Body of pancreas (tissue), 4 donors: ENCODE data around the gene CASP8AP2. TPM values are rescaled to one million over a fixed set of nuclear protein-coding genes. Genes with fewer than 3 reads are reported as not detected.
"Not testable (repeated sequence)": the region's sequence is repeated elsewhere in the genome, so short reads cannot be mapped to it uniquely, and the experiment has no call there.

Source experiments
- ATAC-seq: fragments of 150-250 bp; one replicate; pipeline ENCODE4 v1.9.1; 2016
- DNase-seq, 4 donors: peaks; one replicate each; pipeline ENCODE4 v3.0.0-alpha.2; 2019
- H3K27ac ChIP-seq, 4 donors: fragments of 200-600 bp; sonication (generic); 1 replicate in 3 of 4; 2 replicates in 1 of 4; pipeline versions ENCODE4 v1.5.1 to v1.6.1; 2016 to 2019; ENCODE audit warnings: mild to moderate bottlenecking in 1 of 4, mixed read lengths in 1 of 4, moderate library complexity in 1 of 4
- H3K27me3 ChIP-seq, 2 donors: fragments of 200-600 bp; sonication (generic); one replicate each; pipeline ENCODE4 v1.6.0; 2016; ENCODE audit warnings: mild to moderate bottlenecking in 1 of 2
- H3K36me3 ChIP-seq, 2 donors: fragments of 200-600 bp; sonication (generic); replicated peaks in 1 of 2; 2 replicates each; pipeline ENCODE4 v1.5.1; 2016; ENCODE audit warnings: low read depth in 2 of 2; ENCODE audit not compliant: insufficient read depth in 1 of 2
- H3K4me1 ChIP-seq: fragments of 200-600 bp; sonication (generic); one replicate; pipeline ENCODE4 v1.6.0; 2016
- H3K4me3 ChIP-seq, 2 donors: fragments of 200-600 bp; sonication (generic); 1 replicate in 1 of 2; 2 replicates in 1 of 2; pipeline ENCODE4 v1.5.1; 2016 to 2019
- H3K9me3 ChIP-seq, 3 donors: fragments of 200-600 bp; sonication (generic); 1 replicate in 2 of 3; 2 replicates in 1 of 3; pipeline ENCODE4 v1.5.1; 2016
- CTCF ChIP-seq, 7 experiments: fragments of 450-650 bp in 4 of 7; fragments of 200-600 bp in 3 of 7; sonication (generic) in 3 of 7; IDR thresholded peaks; one replicate each; pipeline ENCODE4 v1.5.1; 2016 to 2019; ENCODE audit warnings: antibody characterized with exemption in 7 of 7
- POLR2A ChIP-seq, 3 donors: fragments of 450-650 bp; IDR thresholded peaks; one replicate each; pipeline ENCODE4 v1.6.1; 2016; ENCODE audit warnings: antibody characterized with exemption in 3 of 3, mild to moderate bottlenecking in 2 of 3
- WGBS, 2 donors: methylation state at CpG; one replicate each; pipeline ENCODE4 v1.1.5; 2017; 5-methylcytosine and 5-hydroxymethylcytosine counted together
- intact Hi-C: fragments of 100-400 bp; cut with DNase I; formaldehyde crosslinking; loops from one replicate; pipeline ENCODE4 v1.15.1; 2023
- total RNA-seq, 2 donors: library from RNA; depleted of rRNA; stranded (reverse); fragments of >200 nt; gene quantifications; one replicate each; pipeline ENCODE4 v1.1.0, GENCODE V29; 2016

Gene CASP8AP2
- total RNA-seq, 2 donors from 2014 or later = 9.9 to 10.1 TPM

DNA sequence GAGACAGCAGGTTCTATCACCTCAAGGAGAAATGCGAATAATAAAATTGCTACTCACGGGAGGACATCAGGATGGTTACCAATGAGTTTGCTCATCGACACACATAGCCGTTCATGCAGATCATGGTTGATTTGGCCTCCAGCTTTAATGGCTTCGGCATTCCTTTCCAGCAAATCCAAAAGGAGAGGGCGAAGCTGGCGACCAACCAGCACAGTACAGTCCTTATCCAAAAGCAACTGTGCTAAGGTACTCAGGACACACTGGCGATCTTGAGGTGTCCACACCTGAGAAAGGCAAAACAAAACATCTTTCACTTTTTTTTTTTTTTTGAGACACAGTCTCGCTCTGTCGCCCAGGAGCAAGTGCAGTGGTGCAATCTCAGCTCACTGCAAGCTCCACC lies 26.4 kb upstream of the CASP8AP2 start:
- no peak for DNase-seq
- intact Hi-C loops = no loop called here
- TF ChIP-seq CTCF (IDR thresholded peaks at IDR 0.05) = no peak
- no peak for TF ChIP-seq POLR2A (IDR thresholded peaks at IDR 0.05)
- 94 to 97% methylated on average over 10 of the region's 10 CpGs for WGBS, 2 donors
- Histone ChIP-seq H3K36me3 (no peaks in the 10 kb centered on the region), H3K27ac (no peak overlapping the region), H3K27me3 (no peaks in the 10 kb centered on the region), H3K4me1 (no peaks in the 10 kb centered on the region), H3K9me3 (no peaks in the 10 kb centered on the region), H3K4me3 (no peak overlapping the region)
- ATAC-seq = no peak

DNA sequence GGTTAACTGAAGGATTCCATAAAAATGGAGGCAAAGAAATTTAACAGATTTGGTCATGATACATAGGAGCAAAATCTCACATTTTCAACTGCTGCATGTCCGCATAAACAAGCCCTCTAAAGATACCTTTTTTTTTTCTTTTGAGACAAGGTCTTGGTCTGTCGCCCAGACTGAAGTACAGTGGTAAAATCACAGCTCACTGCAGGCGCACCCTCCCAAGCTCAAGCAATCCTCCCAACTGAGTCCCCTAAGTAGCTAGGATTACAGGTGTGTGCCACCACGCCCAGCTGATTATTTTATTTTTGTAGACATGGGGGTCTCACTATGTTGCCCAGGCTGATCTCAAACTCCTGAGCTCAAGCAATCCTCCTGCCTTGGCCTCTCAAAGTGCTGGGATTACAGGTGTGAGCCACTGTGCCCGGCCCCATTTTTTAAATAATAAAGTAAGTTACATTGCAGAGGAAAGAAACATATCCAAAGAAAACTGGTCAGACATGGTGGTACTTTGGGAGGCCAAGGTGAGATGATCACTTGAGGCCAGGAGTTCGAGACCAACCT lies 23.8 kb upstream of the CASP8AP2 start:
- 84 to 85% methylated on average over 6 of the region's 6 CpGs for WGBS, 2 donors
- H3K36me3 ChIP-seq = no peaks in the 10 kb centered on the region
- H3K4me3 ChIP-seq = no peak overlapping the region
- no peaks in the 10 kb centered on the region for H3K4me1 ChIP-seq
- H3K9me3 ChIP-seq = no peaks in the 10 kb centered on the region
- H3K27me3 ChIP-seq = no peaks in the 10 kb centered on the region
- H3K27ac ChIP-seq = no peak overlapping the region
- no peak for TF ChIP-seq CTCF (IDR thresholded peaks at IDR 0.05)
- TF ChIP-seq POLR2A (IDR thresholded peaks at IDR 0.05) = no peak
- ATAC-seq (no peak), DNase-seq (no peak)
- intact Hi-C loops = no loop called here

GRCh38 chr6:89807581-89807980 lies 22.1 kb upstream of the CASP8AP2 start:
- no peak for TF ChIP-seq CTCF (IDR thresholded peaks at IDR 0.05)
- no peak for ATAC-seq
- WGBS, 2 donors = 91 to 94% methylated on average over 3 of the region's 3 CpGs
- Histone ChIP-seq H3K27ac (no peak overlapping the region), H3K9me3 (no peaks in the 10 kb centered on the region), H3K27me3 (no peaks in the 10 kb centered on the region), H3K4me1 (no peaks in the 10 kb centered on the region), H3K4me3 (no peak overlapping the region), H3K36me3 (no peaks in the 10 kb centered on the region)
- DNase-seq = no peak
- intact Hi-C loops = no loop called here

DNA sequence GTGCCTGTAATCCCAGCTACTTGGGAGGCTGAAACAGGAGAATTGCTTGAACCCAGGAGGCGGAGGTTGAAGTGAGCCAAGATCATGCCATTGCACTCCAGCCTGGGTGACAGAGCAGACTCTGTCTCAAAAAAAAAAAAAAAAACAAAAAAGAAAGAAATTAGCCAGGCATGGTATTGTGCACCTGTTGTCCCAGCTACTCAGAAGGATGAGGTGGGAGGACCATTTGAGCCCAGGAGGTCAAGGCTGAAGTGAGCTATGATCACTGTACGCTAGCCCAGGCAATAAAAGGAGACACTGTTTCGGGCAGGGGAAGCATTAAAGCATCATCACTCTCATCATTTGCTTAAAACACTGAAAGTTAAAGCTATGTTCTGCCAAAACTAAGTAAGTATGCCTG lies 16.3 kb upstream of the CASP8AP2 start:
- H3K36me3 ChIP-seq, H3K9me3 ChIP-seq, DNase-seq, H3K27ac ChIP-seq, H3K27me3 ChIP-seq, intact Hi-C loops, H3K4me3 ChIP-seq, ATAC-seq: not testable (repeated sequence)
- 88 to 98% methylated on average over 2 to 3 of the region's 3 CpGs for WGBS, 2 donors
- H3K4me1 ChIP-seq = peaks cover 12% of the 10 kb centered on the region

DNA sequence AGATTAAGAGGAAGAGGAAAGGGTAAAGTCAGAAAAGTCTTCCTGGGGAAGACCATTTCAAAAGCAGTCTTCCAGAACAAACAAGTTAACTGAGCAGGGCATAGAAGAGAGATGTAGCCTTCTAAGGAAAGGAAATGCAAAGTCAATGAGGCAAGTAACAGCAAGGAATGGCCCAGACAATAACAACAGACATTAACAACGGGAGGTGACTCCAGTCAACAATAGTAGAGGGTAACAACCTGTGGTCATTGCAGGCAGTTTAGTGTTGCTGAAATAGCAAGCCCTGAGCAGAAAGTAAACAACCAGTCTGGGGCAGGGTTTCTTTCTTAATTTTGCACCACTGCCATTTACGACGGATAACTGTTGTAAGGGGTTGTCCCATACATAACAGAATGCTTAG lies 12.2 kb upstream of the CASP8AP2 start:
- Histone ChIP-seq H3K27ac (no peak overlapping the region), H3K4me3 (no peak overlapping the region), H3K9me3 (no peaks in the 10 kb centered on the region), H3K27me3 (no peaks in the 10 kb centered on the region), H3K4me1 (peaks cover 22% of the 10 kb centered on the region), H3K36me3 (no peaks in the 10 kb centered on the region)
- intact Hi-C loops = no loop called here
- TF ChIP-seq CTCF (IDR thresholded peaks at IDR 0.05) (no peak), POLR2A (IDR thresholded peaks at IDR 0.05) (no peak)
- DNase-seq = no peak
- ATAC-seq = no peak
- 55 to 71% methylated on average over 3 of the region's 3 CpGs for WGBS, 2 donors
